Fibroblast of lung (primary cell): ENCODE measurements around the gene SMAD5. TPM values are rescaled to one million over a fixed set of nuclear protein-coding genes. Genes with fewer than 3 reads are reported as not detected.

Source experiments
- DNase-seq, 2 donors: peaks; one replicate each; pipeline versions ENCODE4 v3.0.0 to v3.0.0-alpha.2; 2010; ENCODE audit warnings: low read depth in 2 of 2
- H2AFZ ChIP-seq: 2 replicates; pipeline ENCODE4 v1.5.1; 2012; ENCODE audit warnings: low read length, control low read depth, inconsistent platforms
- H3K27ac ChIP-seq: 2 replicates; pipeline ENCODE4 v1.5.1; 2011; ENCODE audit warnings: low read length, control low read depth; ENCODE audit not compliant: insufficient read depth
- H3K27me3 ChIP-seq: 2 replicates; pipeline ENCODE4 v1.5.1; 2011; ENCODE audit warnings: mild to moderate bottlenecking, low read length; ENCODE audit not compliant: control insufficient read depth, insufficient read depth
- H3K36me3 ChIP-seq: 2 replicates; pipeline ENCODE4 v1.5.1; 2011; ENCODE audit warnings: low read length; ENCODE audit not compliant: control insufficient read depth, insufficient read depth
- H3K4me1 ChIP-seq: 2 replicates; pipeline ENCODE4 v1.5.1; 2011; ENCODE audit warnings: low read length; ENCODE audit not compliant: control insufficient read depth, insufficient read depth; ENCODE audit errors: extremely low read depth
- H3K4me2 ChIP-seq: 2 replicates; pipeline ENCODE4 v1.5.1; 2011; ENCODE audit warnings: low read length, control low read depth; ENCODE audit not compliant: insufficient read depth; ENCODE audit errors: extremely low read depth
- H3K4me3 ChIP-seq, 4 experiments: fragments of 200-600 bp in 1 of 4; sonication (generic) in 1 of 4; replicated peaks in 1 of 4; 2 replicates each; pipeline ENCODE4 v1.5.1; 2011 to 2016; ENCODE audit warnings: low read length in 4 of 4, low read depth in 3 of 4, mild to moderate bottlenecking in 3 of 4, control low read depth in 2 of 4, inconsistent platforms in 1 of 4, mixed read lengths in 1 of 4; ENCODE audit not compliant: insufficient read depth in 1 of 4; ENCODE audit errors: control extremely low read depth in 1 of 4
- H3K79me2 ChIP-seq: 2 replicates; pipeline ENCODE4 v1.5.1; 2012; ENCODE audit warnings: mild to moderate bottlenecking, low read length, inconsistent platforms; ENCODE audit not compliant: control insufficient read depth, insufficient read depth
- H3K9ac ChIP-seq: 2 replicates; pipeline ENCODE4 v1.5.1; 2011; ENCODE audit warnings: mild to moderate bottlenecking, low read length, control low read depth; ENCODE audit not compliant: insufficient read depth
- H3K9me3 ChIP-seq: 2 replicates; pipeline ENCODE4 v1.5.1; 2012; ENCODE audit warnings: low read depth, low read length; ENCODE audit not compliant: control insufficient read depth, insufficient read depth
- H4K20me1 ChIP-seq: 2 replicates; pipeline ENCODE4 v1.5.1; 2011; ENCODE audit warnings: low read length; ENCODE audit not compliant: control insufficient read depth, insufficient read depth; ENCODE audit errors: extremely low read depth
- CTCF ChIP-seq, 2 donors: IDR thresholded peaks in 1 of 2; conservative IDR thresholded peaks in 1 of 2; 1 replicate in 1 of 2; 2 replicates in 1 of 2; pipeline ENCODE4 v1.5.1; 2011 to 2012; ENCODE audit warnings: low read length in 2 of 2, control low read depth in 1 of 2, inconsistent platforms in 1 of 2, low read depth in 1 of 2, mild to moderate bottlenecking in 1 of 2
- EZH2 ChIP-seq: IDR thresholded peaks from 2 replicates; pipeline ENCODE4 v1.5.1; 2012; ENCODE audit warnings: low read length, control low read depth, mild to moderate bottlenecking; ENCODE audit errors: missing control alignments
- polyA plus RNA-seq, 2 donors: library from polyadenylated mRNA; depleted of rRNA in 1 of 2; stranded (reverse) in 1 of 2; unstranded in 1 of 2; fragments of >200 nt; gene quantifications; 2 replicates each; pipeline ENCODE4 v1.2.1, GENCODE V29; 2011 to 2012; ENCODE audit warnings: missing spikeins in 1 of 2
- total RNA-seq: library from RNA; depleted of rRNA; stranded (reverse); fragments of >200 nt; gene quantifications from 2 replicates; pipeline ENCODE4 v1.2.1, GENCODE V29; 2014

SMAD5 gene
- total and polyA plus RNA-seq, 2 donors (not counting 1 experiment from before 2014, with no cell fraction given) = 44.3 to 128 TPM

DNA sequence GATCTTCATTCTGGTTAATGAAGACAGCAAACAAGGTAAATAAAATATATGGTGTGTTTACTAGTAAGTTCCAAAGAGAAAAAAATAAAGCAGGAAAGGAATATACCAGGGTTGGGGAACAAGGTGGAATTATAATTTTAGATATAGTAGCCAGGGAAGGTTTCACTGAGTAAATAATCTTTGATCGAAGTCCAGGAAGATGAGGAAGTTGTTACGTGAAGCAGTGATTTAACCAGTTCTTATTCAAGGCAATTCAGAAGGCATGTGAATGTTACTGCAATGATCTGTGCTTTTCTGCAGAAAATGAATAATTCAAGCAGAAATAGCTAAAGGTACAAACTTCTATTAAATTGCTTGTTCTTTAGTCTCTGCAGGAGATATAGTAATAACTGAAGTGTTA is 54.2 kb downstream of the SMAD5 start:
- Histone ChIP-seq H3K4me1 (no peaks in the 10 kb centered on the region), H3K36me3 (no peaks in the 10 kb centered on the region), H3K9ac (no peak overlapping the region), H2AFZ (no peak overlapping the region), H4K20me1 (no peaks in the 10 kb centered on the region), H3K27ac (no peak overlapping the region), H3K4me3 (no peak overlapping the region), H3K4me2 (no peak overlapping the region), H3K27me3 (peaks cover 6% of the 10 kb centered on the region), H3K9me3 (no peaks in the 10 kb centered on the region), H3K79me2 (no peaks in the 10 kb centered on the region)
- TF ChIP-seq EZH2 (no peak), CTCF (conservative IDR thresholded peaks at IDR 0.05 in 1 of 2, IDR thresholded peaks at IDR 0.05 in 1 of 2; ENCODE audit: low read depth in 1 of 2, low read length in 2 of 2) (no peak)
- DNase-seq = no peak

- TF ChIP-seq CTCF (conservative IDR thresholded peaks at IDR 0.05 in 1 of 2, IDR thresholded peaks at IDR 0.05 in 1 of 2; ENCODE audit: low read depth in 1 of 2, low read length in 2 of 2) = no peak
- TF ChIP-seq EZH2 = no peak
- no peak overlapping the region for H3K4me3 ChIP-seq
- H3K9me3 ChIP-seq = no peaks in the 10 kb centered on the region
- H3K4me2 ChIP-seq = no peak overlapping the region
- no peak overlapping the region for H3K27ac ChIP-seq
- no peak overlapping the region for H2AFZ ChIP-seq
- H3K79me2 ChIP-seq = no peaks in the 10 kb centered on the region
- no peak for DNase-seq
- peaks cover 23% of the 10 kb centered on the region for H3K27me3 ChIP-seq
- no peaks in the 10 kb centered on the region for H3K36me3 ChIP-seq
- H4K20me1 ChIP-seq = no peaks in the 10 kb centered on the region
- H3K9ac ChIP-seq = no peak overlapping the region
- H3K4me1 ChIP-seq = no peaks in the 10 kb centered on the region
Observed at GRCh38 chr5:136188859-136189258, 56.2 kb downstream of the SMAD5 start.

- Histone ChIP-seq H2AFZ (no peak overlapping the region), H3K27ac (no peak overlapping the region), H3K9ac (no peak overlapping the region), H3K9me3 (no peaks in the 10 kb centered on the region), H3K79me2 (no peaks in the 10 kb centered on the region), H3K4me3 (no peak overlapping the region), H3K36me3 (no peaks in the 10 kb centered on the region), H3K4me1 (no peaks in the 10 kb centered on the region), H3K4me2 (no peak overlapping the region), H4K20me1 (no peaks in the 10 kb centered on the region), H3K27me3 (peaks cover 34% of the 10 kb centered on the region)
- no peak for DNase-seq
- no peak for TF ChIP-seq CTCF (conservative IDR thresholded peaks at IDR 0.05 in 1 of 2, IDR thresholded peaks at IDR 0.05 in 1 of 2; ENCODE audit: low read depth in 1 of 2, low read length in 2 of 2)
- TF ChIP-seq EZH2 = no peak
Observed at GRCh38 chr5:136190091-136190720, 57.6 kb downstream of the SMAD5 start.
